Gastrocnemius medialis (tissue), 4 donors: Measurements from ENCODE around the gene RCOR2. TPM values are rescaled to one million over a fixed set of nuclear protein-coding genes. Genes with fewer than 3 reads are reported as not detected.
A peak's percentile ranks its signal among the peaks of the same experiment; 100 is the strongest.

Experiments used
- ATAC-seq, 2 donors: fragments of 150-250 bp; one replicate each; pipeline ENCODE4 v1.9.1; 2016
- DNase-seq, 2 donors: peaks; one replicate each; pipeline ENCODE4 v3.0.0-alpha.2; 2019
- H3K27ac ChIP-seq, 4 donors: fragments of 200-600 bp; sonication (generic); 1 replicate in 1 of 4; 2 replicates in 3 of 4; pipeline ENCODE4 v1.5.1; 2016 to 2018; ENCODE audit warnings: mild to moderate bottlenecking in 2 of 4, moderate library complexity in 1 of 4
- H3K27me3 ChIP-seq, 3 donors: fragments of 200-600 bp; sonication (generic) in 2 of 3; 1 replicate in 1 of 3; 2 replicates in 2 of 3; pipeline versions ENCODE4 v1.5.1 to v1.6.0; 2016 to 2019; ENCODE audit warnings: mild to moderate bottlenecking in 1 of 3, moderate library complexity in 1 of 3
- H3K36me3 ChIP-seq, 2 donors: fragments of 200-600 bp; sonication (generic) in 1 of 2; one replicate each; pipeline ENCODE4 v1.5.1; 2017 to 2018
- H3K4me1 ChIP-seq, 2 donors: fragments of 200-600 bp; sonication (generic) in 1 of 2; one replicate each; pipeline ENCODE4 v1.5.1; 2016 to 2017; ENCODE audit warnings: mild to moderate bottlenecking in 2 of 2
- H3K4me3 ChIP-seq, 4 donors: fragments of 200-600 bp; sonication (generic) in 3 of 4; 1 replicate in 1 of 4; 2 replicates in 3 of 4; pipeline ENCODE4 v1.5.1; 2016 to 2019; ENCODE audit warnings: mild to moderate bottlenecking in 2 of 4
- H3K9me3 ChIP-seq, 3 donors: fragments of 200-600 bp; sonication (generic) in 2 of 3; 1 replicate in 1 of 3; 2 replicates in 2 of 3; pipeline ENCODE4 v1.5.1; 2016 to 2019
- CTCF ChIP-seq, 5 experiments: fragments of 450-650 bp in 3 of 5; fragments of 200-600 bp in 2 of 5; sonication (generic) in 2 of 5; IDR thresholded peaks in 4 of 5; conservative IDR thresholded peaks in 1 of 5; 1 replicate in 4 of 5; 2 replicates in 1 of 5; pipeline ENCODE4 v1.5.1; 2016 to 2019; ENCODE audit warnings: antibody characterized with exemption in 5 of 5, mild to moderate bottlenecking in 3 of 5, moderate library complexity in 3 of 5
- POLR2A ChIP-seq, 2 donors: fragments of 450-650 bp; IDR thresholded peaks; one replicate each; pipeline ENCODE4 v1.6.1; 2017; ENCODE audit warnings: antibody characterized with exemption in 2 of 2, mild to moderate bottlenecking in 2 of 2, moderate library complexity in 2 of 2
- in situ Hi-C, 4 donors: fragments of 200-750 bp; cut with MboI; loops; one replicate each; pipeline versions ENCODE4 v1.15.0 to v1.8.0; 2017; ENCODE audit warnings: low sequenced_read_pairs in 4 of 4
- intact Hi-C: fragments of 100-400 bp; cut with DNase I; formaldehyde crosslinking; loops from one replicate; pipeline ENCODE4 v1.15.1; 2023; ENCODE audit warnings: low total_unique reads
- total RNA-seq, 4 donors: library from RNA; depleted of rRNA; stranded (reverse); fragments of >200 nt; gene quantifications; one replicate each; pipeline versions ENCODE4 v1.1.0 to v1.2.3, GENCODE V29; 2016

RCOR2 gene
- total RNA-seq, 4 donors from 2014 or later = 0.25 to 1.5 (median 0.45) TPM

GRCh38 chr11:63920126-63920938, 3.4 kb upstream of the RCOR2 start:
- intact Hi-C loops = no loop called here
- H3K27ac ChIP-seq = peak overlapping the region in 3 of 4 donors; percentile 76 to 81 (median 78)
- in situ Hi-C loops = no loop called here
- H3K4me3 ChIP-seq = peak overlapping the region in 1 of 4 donors; percentile 44
- ATAC-seq = no peak
- peaks cover 28 to 39% of the 10 kb centered on the region in 2 donors for H3K4me1 ChIP-seq
- no peaks in the 10 kb centered on the region for H3K9me3 ChIP-seq
- TF ChIP-seq CTCF (IDR thresholded peaks at IDR 0.05 in 4 of 5, conservative IDR thresholded peaks at IDR 0.05 in 1 of 5) = no peak
- TF ChIP-seq POLR2A (IDR thresholded peaks at IDR 0.05) = no peak
- no peaks in the 10 kb centered on the region for H3K36me3 ChIP-seq
- no peaks in the 10 kb centered on the region for H3K27me3 ChIP-seq
- peak in 1 of 2 donors; percentile 41 for DNase-seq

GRCh38 chr11:63919267-63920125, 2.5 kb upstream of the RCOR2 start:
- intact Hi-C loops = loop anchor here (2.0 to 5.0 kb wide), 2 partner anchors 47 to 55 kb away; partner anchors contain the start of gene COX8A

GRCh38 chr11:63918507-63919191, 1.7 kb upstream of the RCOR2 start:
- peaks cover 28 to 39% of the 10 kb centered on the region in 2 donors for H3K4me1 ChIP-seq
- ATAC-seq (peak; percentile 9 to 12), DNase-seq (no peak)
- in situ Hi-C loops = no loop called here
- no peaks in the 10 kb centered on the region for H3K9me3 ChIP-seq
- H3K36me3 ChIP-seq = no peaks in the 10 kb centered on the region
- H3K4me3 ChIP-seq = peak overlapping the region; percentile 49 to 66 (median 60)
- peak overlapping the region; percentile 76 to 85 (median 80) for H3K27ac ChIP-seq
- TF ChIP-seq CTCF (IDR thresholded peaks at IDR 0.05 in 4 of 5, conservative IDR thresholded peaks at IDR 0.05 in 1 of 5) (no peak), POLR2A (IDR thresholded peaks at IDR 0.05) (no peak)
- intact Hi-C loops = loop anchor here (1.0 to 5.0 kb wide), 5 partner anchors 20 to 80 kb away; partner anchors contain the start of gene COX8A
- H3K27me3 ChIP-seq = no peaks in the 10 kb centered on the region

More at GRCh38 chr11:63919267-63920125, 2.5 kb upstream of the RCOR2 start:
- H3K27ac ChIP-seq = peak overlapping the region; percentile 76 to 85 (median 80)
- peaks cover 28 to 39% of the 10 kb centered on the region in 2 donors for H3K4me1 ChIP-seq
- peak overlapping the region; percentile 44 to 55 (median 48) for H3K4me3 ChIP-seq
- DNase-seq = no peak
- no peak for TF ChIP-seq CTCF (IDR thresholded peaks at IDR 0.05 in 4 of 5, conservative IDR thresholded peaks at IDR 0.05 in 1 of 5)
- no peak for TF ChIP-seq POLR2A (IDR thresholded peaks at IDR 0.05)
- no peaks in the 10 kb centered on the region for H3K36me3 ChIP-seq
- no peaks in the 10 kb centered on the region for H3K27me3 ChIP-seq
- H3K9me3 ChIP-seq = no peaks in the 10 kb centered on the region
- in situ Hi-C loops = no loop called here
- no peak for ATAC-seq
